ENCODE data around the gene JADE1.

DNA sequence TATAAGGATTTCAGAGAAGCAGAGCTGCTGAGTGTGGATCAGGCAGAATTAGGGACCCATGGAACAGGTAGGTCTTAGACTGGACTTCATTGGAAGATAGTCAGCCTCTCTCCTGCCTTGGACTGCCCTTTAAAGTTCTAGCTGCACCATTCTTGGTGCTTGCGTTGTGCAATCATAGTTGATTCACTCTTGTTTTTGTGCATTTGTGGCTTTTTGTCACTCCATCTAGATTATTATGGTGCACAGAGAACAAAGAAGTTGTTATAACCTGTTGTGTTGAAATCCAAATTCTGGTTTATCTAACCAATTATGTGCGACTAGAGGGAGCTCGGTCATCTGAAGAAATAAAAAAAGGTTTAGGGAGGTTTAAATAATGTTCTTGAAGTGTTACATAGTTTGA lies 59.3 kb downstream of the JADE1 start:
- TF ChIP-seq FOXA1 (IDR thresholded peaks at IDR 0.05) (no peak), RAD21 (IDR thresholded peaks at IDR 0.05) (no peak), TAF1 (conservative IDR thresholded peaks at IDR 0.05) (no peak), YY1 (IDR thresholded peaks at IDR 0.05) (no peak), ATF3 (IDR thresholded peaks at IDR 0.05) (no peak)
- TF ChIP-seq, protein P1, sequence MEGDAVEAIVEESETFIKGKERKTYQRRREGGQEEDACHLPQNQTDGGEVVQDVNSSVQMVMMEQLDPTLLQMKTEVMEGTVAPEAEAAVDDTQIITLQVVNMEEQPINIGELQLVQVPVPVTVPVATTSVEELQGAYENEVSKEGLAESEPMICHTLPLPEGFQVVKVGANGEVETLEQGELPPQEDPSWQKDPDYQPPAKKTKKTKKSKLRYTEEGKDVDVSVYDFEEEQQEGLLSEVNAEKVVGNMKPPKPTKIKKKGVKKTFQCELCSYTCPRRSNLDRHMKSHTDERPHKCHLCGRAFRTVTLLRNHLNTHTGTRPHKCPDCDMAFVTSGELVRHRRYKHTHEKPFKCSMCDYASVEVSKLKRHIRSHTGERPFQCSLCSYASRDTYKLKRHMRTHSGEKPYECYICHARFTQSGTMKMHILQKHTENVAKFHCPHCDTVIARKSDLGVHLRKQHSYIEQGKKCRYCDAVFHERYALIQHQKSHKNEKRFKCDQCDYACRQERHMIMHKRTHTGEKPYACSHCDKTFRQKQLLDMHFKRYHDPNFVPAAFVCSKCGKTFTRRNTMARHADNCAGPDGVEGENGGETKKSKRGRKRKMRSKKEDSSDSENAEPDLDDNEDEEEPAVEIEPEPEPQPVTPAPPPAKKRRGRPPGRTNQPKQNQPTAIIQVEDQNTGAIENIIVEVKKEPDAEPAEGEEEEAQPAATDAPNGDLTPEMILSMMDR (IDR thresholded peaks at IDR 0.05; ENCODE audit: low read depth, low read length, missing input control) = no peak
- TF ChIP-seq, protein P2, sequence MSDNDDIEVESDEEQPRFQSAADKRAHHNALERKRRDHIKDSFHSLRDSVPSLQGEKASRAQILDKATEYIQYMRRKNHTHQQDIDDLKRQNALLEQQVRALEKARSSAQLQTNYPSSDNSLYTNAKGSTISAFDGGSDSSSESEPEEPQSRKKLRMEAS (IDR thresholded peaks at IDR 0.05) = no peak
